Upper lobe of right lung (tissue), 1 donor: Measurements from ENCODE around the gene DEAF1. TPM values are rescaled to one million over a fixed set of nuclear protein-coding genes. Genes with fewer than 3 reads are reported as not detected.
A peak's percentile ranks its signal among the peaks of the same experiment; 100 is the strongest.

Experiments
- ATAC-seq: fragments of 200-7000 bp; cut with Tn5 transposase; one replicate; pipeline ENCODE4 v1.9.1; 2020; ENCODE audit warnings: mild to moderate bottlenecking, moderate library complexity
- DNase-seq: peaks from one replicate; pipeline ENCODE4 v3.0.0-alpha.2; 2020
- H3K27ac ChIP-seq: fragments of 200-600 bp; one replicate; pipeline ENCODE4 v1.8.0; 2022
- H3K27me3 ChIP-seq: fragments of 200-600 bp; one replicate; pipeline ENCODE4 v1.8.0; 2022; ENCODE audit warnings: mild to moderate bottlenecking
- H3K36me3 ChIP-seq: fragments of 200-600 bp; one replicate; pipeline ENCODE4 v1.8.0; 2022
- H3K4me1 ChIP-seq: fragments of 200-600 bp; one replicate; pipeline ENCODE4 v1.8.0; 2022
- H3K4me3 ChIP-seq: fragments of 200-600 bp; one replicate; pipeline ENCODE4 v1.8.0; 2022; ENCODE audit warnings: mild to moderate bottlenecking
- H3K9me3 ChIP-seq: fragments of 200-600 bp; one replicate; pipeline ENCODE4 v1.8.0; 2022
- CTCF ChIP-seq: fragments of 200-600 bp; IDR thresholded peaks from one replicate; pipeline ENCODE4 v1.8.0; 2022; ENCODE audit warnings: antibody characterized with exemption
- intact Hi-C: fragments of 100-400 bp; cut with DNase I; formaldehyde crosslinking; loops from one replicate; pipeline ENCODE4 v1.11.0; 2022
- total RNA-seq: library from RNA; stranded (reverse); fragmentation: NEBNext Ultra II Directional; extraction: Animal tissue kit (Norgen Biotek cat#: 25700); gene quantifications from one replicate; pipeline ENCODE4 v1.2.1, GENCODE V29; 2021
- donor health status: DM: no; HTN: yes; CAD: no; lungs with severe emphysema.

The DEAF1 gene
- total RNA-seq, 1 donor from 2014 or later = 27.1 TPM

DNA sequence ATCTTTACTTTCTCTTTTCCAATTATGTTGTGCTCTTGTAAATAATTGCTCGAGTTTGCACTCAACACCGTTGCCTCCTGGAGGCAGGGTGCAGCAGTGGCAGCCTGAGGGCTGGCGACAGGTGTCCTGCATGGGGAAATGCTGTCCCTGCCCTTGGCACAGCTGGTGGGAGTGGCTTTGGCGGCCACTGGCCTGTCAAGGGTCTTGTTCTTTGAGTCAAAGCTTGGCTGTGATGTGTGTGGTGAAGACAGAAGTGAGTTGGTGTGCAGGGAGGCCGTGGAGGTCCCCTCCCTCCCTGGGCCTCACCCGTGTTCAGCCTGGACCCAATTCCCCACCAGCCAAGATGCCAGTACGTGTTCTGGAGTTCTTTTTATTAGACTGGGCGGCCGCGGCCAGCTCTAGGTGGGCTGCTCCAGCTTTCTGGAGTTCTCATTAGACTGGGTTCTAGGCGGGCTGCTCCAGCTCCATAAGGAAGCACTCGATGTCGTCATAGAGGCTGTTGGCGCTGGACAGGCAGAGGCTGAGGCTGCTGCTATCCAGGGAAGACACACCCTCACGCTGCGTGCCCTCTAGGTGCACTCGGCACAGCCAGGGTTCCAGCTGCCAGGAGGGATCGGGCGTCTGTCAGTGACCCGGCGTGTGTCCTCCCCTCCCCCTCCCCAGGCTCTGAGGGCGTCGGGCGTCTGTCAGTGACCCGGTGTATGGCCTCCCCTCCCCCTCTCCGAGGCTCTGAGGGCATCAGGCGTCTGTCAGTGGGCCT lies 82.6 kb downstream of the DEAF1 start:
- H3K36me3 ChIP-seq = peaks cover 60% of the 10 kb centered on the region
- peak; percentile 68 for DNase-seq

GRCh38 chr11:611001-611996 lies 83.7 kb downstream of the DEAF1 start:
- intact Hi-C loops = no loop called here
- H3K27ac ChIP-seq = no peak overlapping the region
- ATAC-seq = no peak
- DNase-seq = peak; percentile 68
- H3K4me1 ChIP-seq = peaks cover 25% of the 10 kb centered on the region
- no peaks in the 10 kb centered on the region for H3K9me3 ChIP-seq
- H3K27me3 ChIP-seq = no peaks in the 10 kb centered on the region
- no peak overlapping the region for H3K4me3 ChIP-seq
- TF ChIP-seq CTCF = no peak
- peaks cover 71% of the 10 kb centered on the region for H3K36me3 ChIP-seq

More for the DNA sequence above, 82.6 kb downstream of the DEAF1 start:
- peaks cover 28% of the 10 kb centered on the region for H3K4me1 ChIP-seq
- H3K27ac ChIP-seq = peak overlapping the region; percentile 36
- no peak for ATAC-seq
- no peaks in the 10 kb centered on the region for H3K9me3 ChIP-seq
- intact Hi-C loops = no loop called here
- H3K27me3 ChIP-seq = no peaks in the 10 kb centered on the region
- no peak overlapping the region for H3K4me3 ChIP-seq
- TF ChIP-seq CTCF = no peak

GRCh38 chr11:610146-610801 lies 84.7 kb downstream of the DEAF1 start:
- DNase-seq (peak; percentile 62), ATAC-seq (no peak)
- peaks cover 81% of the 10 kb centered on the region for H3K36me3 ChIP-seq
- H3K4me1 ChIP-seq = peaks cover 21% of the 10 kb centered on the region
- H3K9me3 ChIP-seq = no peaks in the 10 kb centered on the region
- no peaks in the 10 kb centered on the region for H3K27me3 ChIP-seq
- intact Hi-C loops = no loop called here
- no peak overlapping the region for H3K4me3 ChIP-seq
- TF ChIP-seq CTCF = no peak
- H3K27ac ChIP-seq = no peak overlapping the region

GRCh38 chr11:609341-609811 lies 85.6 kb downstream of the DEAF1 start:
- intact Hi-C loops = no loop called here
- Histone ChIP-seq H3K9me3 (no peaks in the 10 kb centered on the region), H3K4me1 (peaks cover 12% of the 10 kb centered on the region), H3K27me3 (no peaks in the 10 kb centered on the region), H3K36me3 (peaks cover 90% of the 10 kb centered on the region), H3K27ac (no peak overlapping the region), H3K4me3 (no peak overlapping the region)
- peak; percentile 63 for DNase-seq
- TF ChIP-seq CTCF = no peak
- no peak for ATAC-seq

- Histone ChIP-seq H3K27me3 (no peaks in the 10 kb centered on the region), H3K4me1 (peaks cover 6% of the 10 kb centered on the region), H3K4me3 (no peak overlapping the region), H3K27ac (no peak overlapping the region), H3K9me3 (no peaks in the 10 kb centered on the region), H3K36me3 (peaks cover 96% of the 10 kb centered on the region)
- ATAC-seq (no peak), DNase-seq (peak; percentile 65)
- TF ChIP-seq CTCF = no peak
- intact Hi-C loops = no loop called here
These were observed 86.2 kb downstream of the DEAF1 start for GRCh38 chr11:608791-609251.
